ENCODE results near the gene RNF4. TPM values are rescaled to one million over a fixed set of nuclear protein-coding genes. Genes with fewer than 3 reads are reported as not detected.

Gene RNF4
- total and polyA plus RNA-seq, 10 of the 15 experiments (the other 5 are each of a cell fraction or from before 2014, with no cell fraction given), result 34.9 to 145 (median 76.1) TPM

- TF ChIP-seq CEBPZ (IDR thresholded peaks at IDR 0.05; ENCODE audit: low read depth, low read length), result no peak
- TF ChIP-seq, protein P1, sequence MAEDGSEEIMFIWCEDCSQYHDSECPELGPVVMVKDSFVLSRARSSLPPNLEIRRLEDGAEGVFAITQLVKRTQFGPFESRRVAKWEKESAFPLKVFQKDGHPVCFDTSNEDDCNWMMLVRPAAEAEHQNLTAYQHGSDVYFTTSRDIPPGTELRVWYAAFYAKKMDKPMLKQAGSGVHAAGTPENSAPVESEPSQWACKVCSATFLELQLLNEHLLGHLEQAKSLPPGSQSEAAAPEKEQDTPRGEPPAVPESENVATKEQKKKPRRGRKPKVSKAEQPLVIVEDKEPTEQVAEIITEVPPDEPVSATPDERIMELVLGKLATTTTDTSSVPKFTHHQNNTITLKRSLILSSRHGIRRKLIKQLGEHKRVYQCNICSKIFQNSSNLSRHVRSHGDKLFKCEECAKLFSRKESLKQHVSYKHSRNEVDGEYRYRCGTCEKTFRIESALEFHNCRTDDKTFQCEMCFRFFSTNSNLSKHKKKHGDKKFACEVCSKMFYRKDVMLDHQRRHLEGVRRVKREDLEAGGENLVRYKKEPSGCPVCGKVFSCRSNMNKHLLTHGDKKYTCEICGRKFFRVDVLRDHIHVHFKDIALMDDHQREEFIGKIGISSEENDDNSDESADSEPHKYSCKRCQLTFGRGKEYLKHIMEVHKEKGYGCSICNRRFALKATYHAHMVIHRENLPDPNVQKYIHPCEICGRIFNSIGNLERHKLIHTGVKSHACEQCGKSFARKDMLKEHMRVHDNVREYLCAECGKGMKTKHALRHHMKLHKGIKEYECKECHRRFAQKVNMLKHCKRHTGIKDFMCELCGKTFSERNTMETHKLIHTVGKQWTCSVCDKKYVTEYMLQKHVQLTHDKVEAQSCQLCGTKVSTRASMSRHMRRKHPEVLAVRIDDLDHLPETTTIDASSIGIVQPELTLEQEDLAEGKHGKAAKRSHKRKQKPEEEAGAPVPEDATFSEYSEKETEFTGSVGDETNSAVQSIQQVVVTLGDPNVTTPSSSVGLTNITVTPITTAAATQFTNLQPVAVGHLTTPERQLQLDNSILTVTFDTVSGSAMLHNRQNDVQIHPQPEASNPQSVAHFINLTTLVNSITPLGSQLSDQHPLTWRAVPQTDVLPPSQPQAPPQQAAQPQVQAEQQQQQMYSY (CRISPR knock-in tag; IDR thresholded peaks at IDR 0.05), result no peak
- TF ChIP-seq EP300 (IDR thresholded peaks at IDR 0.05; ENCODE audit: borderline replicate concordance in 1 of 2, control insufficient read depth in 1 of 2, low read depth in 2 of 2, low read length in 2 of 2), result no peak
- no peak for TF ChIP-seq ASH2L (IDR thresholded peaks at IDR 0.05; ENCODE audit: borderline replicate concordance, low read depth)
- no peak for TF ChIP-seq MAX (IDR thresholded peaks at IDR 0.05; ENCODE audit: low read depth, low read length)
- TF ChIP-seq CUX1 (IDR thresholded peaks at IDR 0.05; ENCODE audit: insufficient replicate concordance, low read depth, low read length), result no peak
These were observed 42.9 kb upstream of the RNF4 start (continued) for GRCh38 chr4:2426069-2426397.

All from GM12878 (cell line).